ENCODE results near the gene FAM169A. TPM values are rescaled to one million over a fixed set of nuclear protein-coding genes. Genes with fewer than 3 reads are reported as not detected.
A peak's percentile ranks its signal among the peaks of the same experiment; 100 is the strongest.
"Not testable (repeated sequence)": the region's sequence is repeated elsewhere in the genome, so short reads cannot be mapped to it uniquely, and the experiment has no call there.

Gene FAM169A, protein sequence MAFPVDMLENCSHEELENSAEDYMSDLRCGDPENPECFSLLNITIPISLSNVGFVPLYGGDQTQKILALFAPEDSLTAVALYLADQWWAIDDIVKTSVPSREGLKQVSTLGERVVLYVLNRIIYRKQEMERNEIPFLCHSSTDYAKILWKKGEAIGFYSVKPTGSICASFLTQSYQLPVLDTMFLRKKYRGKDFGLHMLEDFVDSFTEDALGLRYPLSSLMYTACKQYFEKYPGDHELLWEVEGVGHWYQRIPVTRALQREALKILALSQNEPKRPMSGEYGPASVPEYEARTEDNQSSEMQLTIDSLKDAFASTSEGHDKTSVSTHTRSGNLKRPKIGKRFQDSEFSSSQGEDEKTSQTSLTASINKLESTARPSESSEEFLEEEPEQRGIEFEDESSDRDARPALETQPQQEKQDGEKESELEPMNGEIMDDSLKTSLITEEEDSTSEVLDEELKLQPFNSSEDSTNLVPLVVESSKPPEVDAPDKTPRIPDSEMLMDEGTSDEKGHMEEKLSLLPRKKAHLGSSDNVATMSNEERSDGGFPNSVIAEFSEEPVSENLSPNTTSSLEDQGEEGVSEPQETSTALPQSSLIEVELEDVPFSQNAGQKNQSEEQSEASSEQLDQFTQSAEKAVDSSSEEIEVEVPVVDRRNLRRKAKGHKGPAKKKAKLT
- 13.5 and 14.3 TPM in 2 replicates for total RNA-seq (2022)
- percentile 74 among the genes with signal in this experiment for Bru-seq, nascent RNA
- percentile 75 among the genes with signal in this experiment for BruChase-seq, experiment 1, labeled RNA remaining after a 6-hour chase
- percentile 71 among the genes with signal in this experiment for BruChase-seq, experiment 2, labeled RNA remaining after a 2-hour chase
- long read RNA-seq, partial matches to known transcripts = 4 of 19 reads
- long read RNA-seq, other reads (novel, unspliced or antisense) = 15 of 19 reads

DNA sequence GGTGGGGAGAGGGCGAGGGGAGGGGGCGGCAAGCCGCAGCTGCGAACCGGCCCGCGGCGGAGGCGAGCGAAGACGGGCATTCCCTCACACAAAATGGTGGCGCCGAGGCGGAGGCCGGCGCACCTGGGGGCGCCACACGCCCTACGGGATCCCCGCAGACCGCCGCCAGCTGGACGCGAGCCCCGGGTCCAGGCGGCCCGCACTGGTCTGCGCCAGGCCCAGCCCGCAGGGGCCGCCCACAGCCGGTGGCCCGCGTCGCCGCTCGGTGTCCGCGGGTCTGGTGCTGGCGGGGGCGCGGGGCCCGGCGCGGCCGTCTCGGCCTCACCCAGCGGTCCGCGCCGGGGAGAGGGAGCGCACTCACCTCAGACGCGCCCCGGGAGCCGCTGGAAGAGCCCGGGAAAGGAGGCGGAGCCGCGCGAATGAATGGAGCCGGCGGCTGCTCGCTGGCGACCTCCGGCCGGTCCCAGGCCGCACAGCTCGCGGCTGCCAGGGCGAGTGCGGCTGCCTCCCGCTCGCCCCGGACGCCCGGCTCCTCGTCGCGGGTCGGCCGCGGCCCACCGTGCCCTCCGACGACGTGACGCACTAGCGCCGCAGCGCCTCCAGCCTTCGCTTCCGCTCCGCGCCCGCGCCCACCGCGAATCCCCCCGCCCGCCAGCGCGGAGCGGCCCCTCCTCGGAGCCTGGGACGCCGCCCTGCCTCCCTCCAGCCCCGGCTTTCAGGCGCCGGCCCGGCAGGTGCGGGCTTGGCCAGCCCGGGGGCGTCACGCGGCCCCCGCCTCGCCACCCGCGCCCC lies at the start of gene FAM169A:
TSS of gene FAM169A (minus strand) at position 584 of the 792 bp plus-strand sequence. CDS start 24,711 bp downstream, outside the sequence.
- peak; percentile 63 for DNase-seq (ENCODE audit: unreplicated experiment)
- CTCF ChIA-PET = interaction anchor here (1.0 to 1.4 kb wide), 2 partner anchors 9 to 12 kb away, joined by 6 read pairs; no protein-coding TSS in a partner anchor
- Mint-ChIP-seq H3K36me3 (ENCODE audit: insufficient read depth, unreplicated experiment) (no peaks in the 10 kb centered on the region), H3K27ac (ENCODE audit: low read depth, unreplicated experiment) (peak within 1 kb of the TSS; percentile 91), H3K4me1 (ENCODE audit: insufficient read depth, unreplicated experiment) (peaks cover 23% of the 10 kb centered on the region), H3K27me3 (ENCODE audit: insufficient read depth, unreplicated experiment) (no peaks in the 10 kb centered on the region), H3K9me3 (ENCODE audit: unreplicated experiment) (no peaks in the 10 kb centered on the region), H3K4me3 (ENCODE audit: unreplicated experiment) (peak within 1 kb of the TSS; percentile 84)
- no TSS peak for BruUV-seq (replicated peaks)
- TF ChIP-seq, protein P1, sequence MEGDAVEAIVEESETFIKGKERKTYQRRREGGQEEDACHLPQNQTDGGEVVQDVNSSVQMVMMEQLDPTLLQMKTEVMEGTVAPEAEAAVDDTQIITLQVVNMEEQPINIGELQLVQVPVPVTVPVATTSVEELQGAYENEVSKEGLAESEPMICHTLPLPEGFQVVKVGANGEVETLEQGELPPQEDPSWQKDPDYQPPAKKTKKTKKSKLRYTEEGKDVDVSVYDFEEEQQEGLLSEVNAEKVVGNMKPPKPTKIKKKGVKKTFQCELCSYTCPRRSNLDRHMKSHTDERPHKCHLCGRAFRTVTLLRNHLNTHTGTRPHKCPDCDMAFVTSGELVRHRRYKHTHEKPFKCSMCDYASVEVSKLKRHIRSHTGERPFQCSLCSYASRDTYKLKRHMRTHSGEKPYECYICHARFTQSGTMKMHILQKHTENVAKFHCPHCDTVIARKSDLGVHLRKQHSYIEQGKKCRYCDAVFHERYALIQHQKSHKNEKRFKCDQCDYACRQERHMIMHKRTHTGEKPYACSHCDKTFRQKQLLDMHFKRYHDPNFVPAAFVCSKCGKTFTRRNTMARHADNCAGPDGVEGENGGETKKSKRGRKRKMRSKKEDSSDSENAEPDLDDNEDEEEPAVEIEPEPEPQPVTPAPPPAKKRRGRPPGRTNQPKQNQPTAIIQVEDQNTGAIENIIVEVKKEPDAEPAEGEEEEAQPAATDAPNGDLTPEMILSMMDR (IDR thresholded peaks at IDR 0.05; ENCODE audit: unreplicated experiment) = no peak
- POLR2A ChIA-PET = interaction anchor here (0.6 to 7.9 kb wide), 5 partner anchors 14 to 355 kb away, joined by 3 to 64 read pairs (median 7); partner anchors contain the start of genes GFM2 and NSA2
- intact Hi-C loops (cut with micrococcal nuclease) = no loop called here

DNA sequence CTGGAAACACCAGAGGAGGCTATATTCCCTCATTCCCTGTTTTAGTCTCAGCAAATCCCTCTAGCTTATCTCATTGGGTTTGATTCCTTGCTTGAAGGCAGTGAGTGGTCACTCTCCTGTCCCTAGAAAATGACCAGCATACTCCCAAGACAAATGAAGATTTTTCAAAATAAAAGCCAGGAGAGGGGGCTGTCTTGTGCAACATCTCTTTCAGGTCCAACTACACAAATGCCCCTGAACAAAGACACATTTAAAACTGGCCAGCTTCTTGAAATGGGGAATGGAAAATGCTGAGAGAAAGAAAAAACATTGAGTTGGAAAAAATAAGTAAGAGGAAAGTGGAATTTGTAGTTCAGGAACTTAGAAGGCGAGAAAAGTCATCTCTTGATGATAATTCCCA lies 49.3 kb upstream of the FAM169A start:
- H3K4me3 Mint-ChIP-seq (ENCODE audit: unreplicated experiment) = no peak overlapping the region
- peaks cover 2% of the 10 kb centered on the region for H3K9me3 Mint-ChIP-seq (ENCODE audit: unreplicated experiment)
- BruUV-seq (replicated peaks) = no TSS peak
- no peak overlapping the region for H3K27ac Mint-ChIP-seq (ENCODE audit: low read depth, unreplicated experiment)
- intact Hi-C loops (cut with micrococcal nuclease) = loop anchor here (5.0 kb wide), 1 partner anchor 1008 kb away; no protein-coding TSS in a partner anchor
- H3K4me1 Mint-ChIP-seq (ENCODE audit: insufficient read depth, unreplicated experiment) = peaks cover 7% of the 10 kb centered on the region
- no peaks in the 10 kb centered on the region for H3K36me3 Mint-ChIP-seq (ENCODE audit: insufficient read depth, unreplicated experiment)
- ChIA-PET CTCF (interaction anchor here (0.6 to 7.2 kb wide), 10 partner anchors 10 to 374 kb away, joined by 3 to 68 read pairs (median 4); no protein-coding TSS in a partner anchor), POLR2A (no interaction called here)
- TF ChIP-seq, protein P1 (IDR thresholded peaks at IDR 0.05; ENCODE audit: unreplicated experiment) = no peak
- H3K27me3 Mint-ChIP-seq (ENCODE audit: insufficient read depth, unreplicated experiment) = peaks cover 6% of the 10 kb centered on the region
- DNase-seq (ENCODE audit: unreplicated experiment) = no peak

DNA sequence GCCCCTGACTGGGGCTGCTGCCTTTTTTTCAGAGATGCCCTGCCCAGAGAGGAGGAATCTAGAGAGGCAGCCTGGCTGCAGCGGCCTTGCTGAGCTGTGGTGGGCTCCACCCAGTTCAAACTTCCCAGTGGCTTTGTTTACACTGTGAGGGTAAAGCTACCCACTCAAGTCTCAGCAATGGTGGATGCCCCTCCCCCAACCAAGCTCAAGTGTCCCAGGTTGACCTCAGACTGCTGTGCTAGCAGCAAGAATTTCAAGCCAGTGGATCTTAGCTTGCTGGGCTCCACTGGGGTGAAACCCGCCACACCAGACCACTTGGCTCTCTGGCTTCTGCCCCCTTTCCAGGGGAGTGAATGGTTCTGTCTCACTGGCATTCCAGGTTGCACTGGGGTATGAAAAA lies 45.2 kb upstream of the FAM169A start:
- DNase-seq (ENCODE audit: unreplicated experiment); H3K36me3 Mint-ChIP-seq (ENCODE audit: insufficient read depth, unreplicated experiment); H3K4me1 Mint-ChIP-seq (ENCODE audit: insufficient read depth, unreplicated experiment); H3K27ac Mint-ChIP-seq (ENCODE audit: low read depth, unreplicated experiment); H3K9me3 Mint-ChIP-seq (ENCODE audit: unreplicated experiment); H3K4me3 Mint-ChIP-seq (ENCODE audit: unreplicated experiment); BruUV-seq (replicated peaks); intact Hi-C loops (cut with micrococcal nuclease); POLR2A ChIA-PET; H3K27me3 Mint-ChIP-seq (ENCODE audit: insufficient read depth, unreplicated experiment): not testable (repeated sequence)
- CTCF ChIA-PET = interaction anchor here (0.9 kb wide), 1 partner anchor 9 kb away, joined by 3 read pairs; no protein-coding TSS in a partner anchor

DNA sequence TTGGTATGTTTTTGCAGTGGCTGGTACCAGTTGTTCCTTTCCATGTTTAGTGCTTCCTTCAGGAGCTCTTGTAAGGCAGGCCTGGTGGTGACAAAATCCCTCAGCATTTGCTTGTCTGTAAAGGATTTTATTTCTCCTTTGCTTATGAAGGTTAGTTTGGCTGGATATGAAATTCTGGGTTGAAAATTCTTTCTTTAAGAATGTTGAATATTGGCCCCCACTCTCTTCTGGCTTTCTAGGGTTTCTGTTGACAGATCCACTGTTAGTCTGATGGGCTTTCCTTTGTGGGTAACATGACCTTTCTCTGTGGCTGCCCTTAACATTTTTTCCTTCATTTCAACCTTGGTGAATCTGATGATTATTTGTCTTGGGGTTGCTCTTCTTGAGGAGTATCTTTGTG lies 43.7 kb upstream of the FAM169A start:
- H3K4me3 Mint-ChIP-seq (ENCODE audit: unreplicated experiment); BruUV-seq (replicated peaks); H3K36me3 Mint-ChIP-seq (ENCODE audit: insufficient read depth, unreplicated experiment); H3K27ac Mint-ChIP-seq (ENCODE audit: low read depth, unreplicated experiment); intact Hi-C loops (cut with micrococcal nuclease); POLR2A ChIA-PET; H3K9me3 Mint-ChIP-seq (ENCODE audit: unreplicated experiment); H3K27me3 Mint-ChIP-seq (ENCODE audit: insufficient read depth, unreplicated experiment); DNase-seq (ENCODE audit: unreplicated experiment); H3K4me1 Mint-ChIP-seq (ENCODE audit: insufficient read depth, unreplicated experiment): not testable (repeated sequence)
- CTCF ChIA-PET = interaction anchor here (1.6 kb wide), 1 partner anchor 9 kb away, joined by 4 read pairs; no protein-coding TSS in a partner anchor

DNA sequence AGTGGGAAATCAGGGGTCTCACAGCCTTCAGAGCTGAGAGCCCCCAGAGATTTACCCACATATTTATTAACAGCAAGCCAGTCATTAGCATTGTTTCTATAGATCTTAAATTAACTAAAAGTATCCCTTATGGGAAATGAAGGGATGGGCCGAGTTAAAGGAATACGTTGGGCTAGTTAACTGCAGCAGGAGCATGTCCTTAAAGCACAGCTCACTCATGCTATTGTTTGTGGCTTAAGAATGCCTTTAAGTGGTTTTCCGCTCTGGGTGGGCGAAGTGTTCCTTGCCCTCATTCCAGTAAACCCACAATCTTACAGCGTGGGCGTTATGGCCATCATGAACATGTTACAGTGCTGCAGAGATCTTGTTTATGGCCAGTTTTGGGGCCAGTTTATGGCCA lies 42.0 kb upstream of the FAM169A start:
- CTCF ChIA-PET = interaction anchor here (0.9 to 1.0 kb wide), 2 partner anchors 11 to 202 kb away, joined by 3 to 4 read pairs; no protein-coding TSS in a partner anchor
- H3K36me3 Mint-ChIP-seq (ENCODE audit: insufficient read depth, unreplicated experiment); DNase-seq (ENCODE audit: unreplicated experiment); H3K9me3 Mint-ChIP-seq (ENCODE audit: unreplicated experiment); BruUV-seq (replicated peaks); H3K4me3 Mint-ChIP-seq (ENCODE audit: unreplicated experiment); H3K27me3 Mint-ChIP-seq (ENCODE audit: insufficient read depth, unreplicated experiment); POLR2A ChIA-PET; H3K4me1 Mint-ChIP-seq (ENCODE audit: insufficient read depth, unreplicated experiment); H3K27ac Mint-ChIP-seq (ENCODE audit: low read depth, unreplicated experiment); intact Hi-C loops (cut with micrococcal nuclease): not testable (repeated sequence)

DNA sequence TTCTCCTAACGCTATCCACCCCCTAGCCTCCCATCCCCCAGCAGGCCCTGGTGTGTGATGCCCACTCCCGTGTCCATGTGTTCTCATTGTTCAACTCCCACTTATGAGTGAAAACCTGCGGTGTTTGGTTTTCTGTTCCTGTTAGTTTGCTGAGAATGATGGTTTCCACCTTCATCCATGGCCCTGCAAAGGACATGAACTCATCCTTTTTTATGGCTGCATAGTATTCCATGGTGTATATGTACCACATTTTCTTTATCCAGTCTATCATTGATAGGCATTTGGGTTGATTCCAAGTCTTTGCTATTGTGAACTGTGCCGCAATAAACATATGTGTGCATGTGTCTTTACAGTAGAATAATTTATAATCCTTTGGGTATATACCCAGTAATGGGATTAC lies 38.5 kb upstream of the FAM169A start:
- H3K4me3 Mint-ChIP-seq (ENCODE audit: unreplicated experiment); H3K4me1 Mint-ChIP-seq (ENCODE audit: insufficient read depth, unreplicated experiment); H3K27ac Mint-ChIP-seq (ENCODE audit: low read depth, unreplicated experiment); H3K36me3 Mint-ChIP-seq (ENCODE audit: insufficient read depth, unreplicated experiment); H3K9me3 Mint-ChIP-seq (ENCODE audit: unreplicated experiment); H3K27me3 Mint-ChIP-seq (ENCODE audit: insufficient read depth, unreplicated experiment); intact Hi-C loops (cut with micrococcal nuclease); BruUV-seq (replicated peaks); DNase-seq (ENCODE audit: unreplicated experiment): not testable (repeated sequence)
- POLR2A ChIA-PET = interaction anchor here (1.0 kb wide), 1 partner anchor 141 kb away, joined by 3 read pairs; no protein-coding TSS in a partner anchor
- CTCF ChIA-PET = interaction anchor here (0.7 to 1.3 kb wide), 4 partner anchors 66 to 231 kb away, joined by 3 to 5 read pairs (median 4); no protein-coding TSS in a partner anchor
